Stimulated activated CD4-positive, alpha-beta T cell treated with anti-CD3 and anti-CD28 coated beads, Interleukin-15, amount 100 ng/mL, for 48 hours (primary cell): Measurements from ENCODE around the gene NMD3.

Experiments
- DNase-seq, 2 donors: peaks; one replicate each; pipeline ENCODE4 v3.0.0-alpha.2; 2020; ENCODE audit warnings: low read depth in 2 of 2

Gene NMD3

GRCh38 chr3:161230621-161231171 lies 9.6 kb downstream of the NMD3 start:
- DNase-seq = no peak

DNA sequence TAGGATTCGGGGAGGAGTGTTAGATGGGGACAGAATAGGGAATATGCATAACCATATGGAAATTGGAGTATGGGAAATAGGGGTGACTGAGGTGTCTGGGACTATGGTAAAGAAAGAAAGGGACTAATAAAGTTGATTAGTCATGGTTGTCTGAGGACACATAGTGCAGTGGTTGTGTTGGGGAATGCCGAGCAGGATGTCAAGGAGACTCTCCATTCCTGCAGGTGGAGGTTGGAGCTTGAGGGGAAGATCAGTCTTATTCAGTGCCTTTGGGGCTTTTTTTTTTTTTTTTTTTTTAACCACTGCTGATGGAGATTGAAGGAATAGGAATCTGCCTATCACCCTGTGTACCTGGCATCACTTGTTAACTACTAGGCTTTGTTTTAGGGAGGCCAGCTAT lies 10.8 kb downstream of the NMD3 start:
- DNase-seq = no peak

DNA sequence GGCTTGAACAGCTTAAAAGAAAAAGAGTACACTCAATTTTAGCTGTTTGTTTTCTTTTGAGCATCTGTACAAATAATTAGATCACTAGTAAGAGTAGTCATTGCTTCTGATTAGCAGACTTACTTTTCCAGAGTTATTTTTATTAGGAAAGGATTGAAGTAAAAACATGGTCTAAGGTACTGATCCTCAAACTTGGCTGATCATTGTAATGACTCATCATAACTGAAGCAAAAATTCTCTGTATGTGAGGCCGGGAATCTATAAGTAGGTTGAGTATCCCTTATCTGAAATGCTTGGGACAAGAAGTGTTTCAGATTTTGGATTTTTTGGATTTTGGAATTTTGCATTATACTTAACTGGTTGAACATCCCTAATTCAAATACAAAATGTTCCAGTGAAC lies 12.4 kb downstream of the NMD3 start:
- DNase-seq = no peak

- DNase-seq = no peak
Observed at GRCh38 chr3:161236240-161236639, 15.1 kb downstream of the NMD3 start.

- DNase-seq = no peak
Observed at GRCh38 chr3:161239700-161240099, 18.6 kb downstream of the NMD3 start.

GRCh38 chr3:161244538-161244937 lies 23.4 kb downstream of the NMD3 start:
- DNase-seq = no peak

GRCh38 chr3:161247049-161247448 lies 25.9 kb downstream of the NMD3 start:
- DNase-seq = no peak

DNA sequence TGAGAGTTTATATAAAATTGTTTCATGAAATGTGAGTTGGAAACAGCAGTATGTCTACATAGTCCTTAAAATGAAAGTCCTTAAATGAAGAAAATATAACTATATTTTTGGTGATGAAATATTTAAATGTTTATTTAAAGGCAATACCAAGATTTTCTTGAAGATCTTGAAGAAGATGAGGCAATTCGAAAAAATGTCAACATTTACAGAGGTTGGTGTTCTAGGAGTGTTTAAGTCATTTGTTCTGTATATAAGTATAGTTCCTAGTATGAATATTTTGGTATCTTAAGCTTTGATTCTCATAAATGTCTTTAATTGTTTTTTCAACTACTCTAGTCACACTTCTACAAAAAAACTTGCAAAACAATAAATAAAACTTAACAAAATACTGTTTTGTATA lies 29.0 kb downstream of the NMD3 start:
- no peak for DNase-seq

DNA sequence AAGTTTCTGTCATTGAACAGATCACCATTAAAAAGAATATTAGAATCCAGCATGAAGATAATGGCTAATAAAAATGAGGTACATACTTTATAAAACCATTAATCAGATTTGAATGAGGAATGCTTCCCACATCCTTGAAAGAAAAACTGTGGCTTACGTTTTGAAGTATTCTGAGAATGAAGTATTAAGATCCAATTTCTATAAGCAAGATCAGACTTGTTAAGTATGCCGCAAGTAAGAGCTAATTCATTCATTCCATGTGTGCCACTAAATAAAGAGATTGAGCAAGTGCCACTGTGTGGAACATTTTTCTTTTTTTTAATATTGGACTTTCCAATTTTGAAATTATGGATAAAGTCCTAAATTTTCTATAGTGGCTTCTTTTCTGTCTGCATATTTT lies 30.6 kb downstream of the NMD3 start:
- no peak for DNase-seq

DNA sequence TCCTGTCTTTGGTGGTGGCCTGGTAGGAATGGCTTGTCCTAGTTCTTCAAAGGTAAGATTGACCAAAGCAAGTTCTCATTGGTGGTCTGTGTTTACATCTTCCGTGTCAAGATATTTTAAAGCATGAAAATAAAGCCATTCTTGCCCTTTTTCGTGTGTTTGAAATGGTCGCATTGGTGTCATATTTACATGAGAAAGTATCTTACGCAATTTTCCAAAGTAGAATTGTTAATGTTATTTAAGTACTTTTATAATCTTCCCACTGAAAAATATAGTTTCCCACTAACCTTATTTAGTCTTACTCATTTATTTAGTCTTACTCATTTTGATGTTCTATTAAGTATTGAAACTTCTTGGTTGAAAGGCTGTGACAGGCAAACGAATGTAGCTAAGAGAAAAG lies 31.0 kb downstream of the NMD3 start:
- no peak for DNase-seq

- DNase-seq = no peak
Observed at GRCh38 chr3:161253711-161254110, 32.6 kb downstream of the NMD3 start.

GRCh38 chr3:161254861-161255260 lies 33.8 kb downstream of the NMD3 start:
- DNase-seq = no peak

- no peak for DNase-seq
Observed at GRCh38 chr3:161263057-161263456, 41.9 kb downstream of the NMD3 start.

GRCh38 chr3:161264852-161265251 lies 43.7 kb downstream of the NMD3 start:
- no peak for DNase-seq

DNA sequence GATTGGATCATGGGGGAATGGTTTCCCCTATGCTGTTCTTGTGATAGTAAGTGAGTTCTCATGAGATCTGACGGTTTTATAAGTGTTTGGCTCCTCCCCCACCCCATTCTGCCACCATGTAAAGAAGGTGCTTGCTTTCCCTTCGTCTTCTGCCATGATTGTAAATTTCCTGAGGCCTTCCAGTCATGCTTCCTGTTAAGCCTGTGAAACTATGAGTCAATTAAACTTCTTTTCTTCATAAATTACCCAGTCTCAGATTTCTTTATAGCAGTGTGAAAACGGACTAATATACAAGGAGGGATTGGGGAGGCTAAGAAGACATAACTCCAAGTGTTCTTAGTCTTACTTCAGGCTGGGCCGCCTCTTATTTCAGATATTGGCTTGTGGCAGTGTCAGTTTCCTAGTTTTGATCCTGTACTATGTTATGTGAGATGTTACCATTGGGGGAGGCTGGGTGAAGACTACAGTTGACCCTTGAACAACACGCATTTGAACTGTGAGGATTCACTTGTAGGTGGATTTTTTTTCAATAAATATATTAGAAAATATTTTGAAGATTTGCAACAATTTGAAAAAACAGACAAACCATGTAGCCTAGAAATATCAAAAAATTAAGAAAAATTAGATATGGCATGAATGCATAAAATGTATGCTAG lies 44.9 kb downstream of the NMD3 start:
- DNase-seq = no peak

DNA sequence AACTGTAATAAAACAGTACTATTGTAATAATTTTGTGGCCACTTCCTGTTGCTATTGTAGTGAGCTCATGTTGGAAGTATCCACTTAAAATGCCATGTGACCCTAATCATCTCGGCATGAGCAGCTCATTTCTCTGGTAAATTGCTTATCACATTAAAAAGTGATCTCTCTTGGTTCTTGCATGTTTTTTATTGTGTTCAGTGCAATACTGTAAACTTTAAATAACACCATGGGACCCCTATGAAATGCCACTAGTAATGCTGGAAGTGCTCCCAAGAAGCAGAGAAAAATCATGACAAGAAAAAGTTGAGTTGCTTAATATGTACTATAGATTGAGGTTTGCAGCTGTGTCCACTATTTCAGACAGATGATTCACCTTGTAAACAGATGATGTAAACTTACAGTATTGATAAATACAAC lies 45.6 kb downstream of the NMD3 start:
- DNase-seq = no peak

DNA sequence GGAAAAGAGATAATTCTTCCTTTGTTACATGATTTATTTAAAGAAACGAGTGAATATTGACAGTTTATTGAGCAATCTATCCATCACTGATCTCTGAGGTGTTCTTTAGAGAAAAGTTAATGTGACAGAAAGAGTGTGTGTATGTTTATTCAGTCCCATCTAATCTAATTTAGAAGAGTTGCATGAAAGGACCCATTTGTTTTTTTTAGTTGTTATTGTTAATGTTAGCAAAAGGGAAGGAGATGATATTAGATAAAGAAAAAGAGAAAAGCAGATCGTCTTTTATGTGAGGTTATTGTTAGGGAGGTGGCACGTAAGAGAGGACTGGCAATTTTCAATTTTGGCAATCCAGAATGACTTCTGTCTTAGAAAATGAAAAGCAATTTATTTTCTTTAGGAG lies 46.5 kb downstream of the NMD3 start:
- DNase-seq = no peak

DNA sequence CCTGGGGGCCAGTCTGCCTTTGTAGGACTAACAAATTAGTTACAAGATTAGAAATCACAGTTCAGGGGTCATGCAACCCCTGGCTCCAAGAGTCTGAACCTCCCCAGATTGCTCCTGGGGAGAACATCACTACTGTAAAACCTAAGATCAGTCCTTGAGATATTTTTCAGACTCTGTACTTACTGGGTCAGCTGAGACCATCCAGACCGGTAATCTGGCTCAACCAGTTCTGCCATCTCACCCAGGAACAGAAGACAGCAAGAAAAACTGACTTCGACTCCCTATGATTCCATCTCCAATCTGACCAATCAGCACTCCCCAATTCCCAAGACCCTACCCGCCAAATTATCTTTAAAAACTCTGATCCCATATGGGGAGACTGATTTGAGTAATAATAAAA lies 47.5 kb downstream of the NMD3 start:
- DNase-seq = no peak

DNA sequence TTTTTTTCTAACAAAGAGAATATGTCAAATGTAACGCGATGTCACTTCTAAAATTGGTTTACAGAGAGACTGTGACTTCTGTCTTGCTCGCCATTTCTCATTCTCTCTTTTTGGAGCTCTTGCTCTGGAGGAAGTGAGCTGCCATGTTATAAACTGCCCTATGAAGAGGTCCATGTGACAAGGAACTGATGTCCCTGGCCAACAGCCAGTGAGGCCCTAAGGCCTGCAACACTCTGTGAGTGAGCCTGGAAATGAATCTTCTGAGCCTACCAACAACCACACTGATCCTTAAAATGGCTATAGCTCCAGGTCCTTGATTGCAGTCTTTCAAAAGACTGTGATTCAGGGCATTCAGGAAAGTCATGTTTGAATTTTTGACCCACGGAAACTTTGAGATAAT lies 49.9 kb downstream of the NMD3 start:
- no peak for DNase-seq

- no peak for DNase-seq
Observed at GRCh38 chr3:161271646-161272045, 50.5 kb downstream of the NMD3 start.

- DNase-seq = no peak
Observed at GRCh38 chr3:161272524-161272923, 51.4 kb downstream of the NMD3 start.

GRCh38 chr3:161273589-161274218 lies 52.6 kb downstream of the NMD3 start:
- peak in 1 of 2 donors; percentile 7 for DNase-seq

GRCh38 chr3:161274691-161275298 lies 53.7 kb downstream of the NMD3 start:
- peak; percentile 13 to 30 for DNase-seq
